SK-N-SH (cell line): Measurements from ENCODE around the gene BRI3BP. TPM values are rescaled to one million over a fixed set of nuclear protein-coding genes. Genes with fewer than 3 reads are reported as not detected.

ENCODE experiments used
- CTCF ChIA-PET: fragments of 300-600, 350-600 bp; formaldehyde crosslinking; extraction: SDS; loops from one replicate; lab custom pipeline; 2021; lab: Yijun Ruan, JAX
- POLR2A ChIA-PET: fragments of 350-600 bp; sonication (Branson Sonifier 250); formaldehyde crosslinking; extraction: SDS; loops from one replicate; lab custom pipeline; 2020; ENCODE audit warnings: antibody characterized with exemption, inconsistent platforms; lab: Yijun Ruan, JAX
- DNase-seq: peaks from one replicate; pipeline ENCODE4 v3.0.0; 2012
- H2AFZ ChIP-seq: fragments of 200-600 bp; sonication (generic); 2 replicates; pipeline ENCODE4 v1.8.1; 2016; ENCODE audit warnings: antibody characterized with exemption, mild to moderate bottlenecking, low read depth
- H3F3A ChIP-seq: fragments of 200-600 bp; sonication (generic); replicated peaks from 2 replicates; pipeline ENCODE3; 2016; ENCODE audit warnings: antibody characterized with exemption, mild to moderate bottlenecking; ENCODE audit not compliant: insufficient read depth
- H3K27ac ChIP-seq, 2 experiments: fragments of 200-500 bp in 1 of 2; fragments of 200-600 bp in 1 of 2; sonication (Bioruptor generic) in 1 of 2; sonication (generic), shearing (Covaris generic) in 1 of 2; 2 replicates each; pipeline versions ENCODE4 v1.5.1 to v1.6.1; 2014 to 2016; ENCODE audit warnings: low read depth in 2 of 2, inconsistent platforms in 1 of 2, low read length in 1 of 2, mild to moderate bottlenecking in 1 of 2, mixed read lengths in 1 of 2
- H3K27me3 ChIP-seq: fragments of 200-600 bp; sonication (generic), shearing (Covaris generic); 2 replicates; pipeline ENCODE4 v1.6.1; 2016; ENCODE audit warnings: mixed run types; ENCODE audit not compliant: insufficient read depth
- H3K36me3 ChIP-seq, 2 experiments: fragments of 200-500 bp in 1 of 2; fragments of 200-600 bp in 1 of 2; sonication (Bioruptor generic) in 1 of 2; sonication (generic) in 1 of 2; replicated peaks in 1 of 2; 2 replicates each; pipeline versions ENCODE3 to v1.5.1; 2014 to 2016; ENCODE audit warnings: low read length in 1 of 2, mild to moderate bottlenecking in 1 of 2; ENCODE audit not compliant: insufficient read depth in 2 of 2, control insufficient read depth in 1 of 2
- H3K4me1 ChIP-seq, 2 experiments: fragments of 200-500 bp in 1 of 2; fragments of 200-600 bp in 1 of 2; sonication (Bioruptor generic) in 1 of 2; sonication (generic), shearing (Covaris generic) in 1 of 2; 2 replicates each; pipeline versions ENCODE4 v1.5.1 to v1.6.1; 2014 to 2016; ENCODE audit warnings: low read depth in 1 of 2, low read length in 1 of 2, mixed run types in 1 of 2; ENCODE audit not compliant: insufficient read depth in 2 of 2, control insufficient read depth in 1 of 2
- H3K4me2 ChIP-seq: fragments of 200-600 bp; sonication (generic), shearing (Covaris generic); 2 replicates; pipeline ENCODE4 v1.6.1; 2017; ENCODE audit warnings: mixed run types
- H3K4me3 ChIP-seq, 2 experiments: fragments of 200-500 bp in 1 of 2; fragments of 200-600 bp in 1 of 2; sonication (Bioruptor generic) in 1 of 2; sonication (generic), shearing (Covaris generic) in 1 of 2; 2 replicates each; pipeline versions ENCODE4 v1.5.1 to v1.8.1; 2014 to 2016; ENCODE audit warnings: low read depth in 2 of 2, inconsistent platforms in 1 of 2, low read length in 1 of 2, mild to moderate bottlenecking in 1 of 2, mixed read lengths in 1 of 2, moderate library complexity in 1 of 2
- H3K79me2 ChIP-seq: fragments of 200-600 bp; sonication (generic); 2 replicates; pipeline ENCODE4 v1.8.1; 2017; ENCODE audit warnings: mild to moderate bottlenecking; ENCODE audit not compliant: insufficient read depth
- H3K9ac ChIP-seq: fragments of 200-600 bp; sonication (generic); 2 replicates; pipeline ENCODE4 v1.6.1; 2017; ENCODE audit warnings: mixed run types
- H3K9me2 ChIP-seq: fragments of 200-600 bp; sonication (generic); 2 replicates; pipeline ENCODE4 v1.6.1; 2017; ENCODE audit warnings: mixed run types
- H3K9me3 ChIP-seq: fragments of 200-600 bp; sonication (generic); 2 replicates; pipeline ENCODE4 v1.6.1; 2017; ENCODE audit warnings: mixed run types, mild to moderate bottlenecking, moderate library complexity
- H4K20me1 ChIP-seq: fragments of 200-600 bp; sonication (generic); 2 replicates; pipeline ENCODE4 v1.6.1; 2017; ENCODE audit warnings: mild to moderate bottlenecking, mixed run types; ENCODE audit not compliant: insufficient read depth
- CHD2 ChIP-seq: fragments of 150-350 bp; IDR thresholded peaks from 2 replicates; pipeline ENCODE4 v1.6.1; 2018; ENCODE audit warnings: low read length; ENCODE audit not compliant: partially characterized antibody
- RFX5 ChIP-seq: IDR thresholded peaks from 2 replicates; pipeline ENCODE4 v1.6.1; 2012; ENCODE audit warnings: mild to moderate bottlenecking, improper control_type of control experiment, low read length
- TEAD4 ChIP-seq: IDR thresholded peaks from 2 replicates; pipeline ENCODE4 v1.4.0; 2012; ENCODE audit warnings: mild to moderate bottlenecking, borderline replicate concordance; ENCODE audit not compliant: insufficient read depth
- WGBS: methylation state at CpG from one replicate; pipeline ENCODE4 v1.1.6; 2017; ENCODE audit warnings: low lambda C conversion rate; 5-methylcytosine and 5-hydroxymethylcytosine counted together
- polyA plus RNA-seq, 3 experiments: library from polyadenylated mRNA; depleted of rRNA; stranded (reverse); fragments of >200 nt; gene quantifications; 2 replicates each; pipeline ENCODE4 v1.2.3, GENCODE V29; 2012
- TF ChIP-seq, protein P1 (sequence below): fragments of 150-350 bp; IDR thresholded peaks from 2 replicates; pipeline ENCODE4 v1.6.1; 2017; ENCODE audit warnings: antibody characterized with exemption, low read length, low read depth, borderline replicate concordance
- TF ChIP-seq, protein P2 (sequence below): IDR thresholded peaks from 2 replicates; pipeline ENCODE4 v1.6.1; 2012; ENCODE audit warnings: mild to moderate bottlenecking, low read depth, low read length, moderate library complexity
- TF ChIP-seq, protein P3 (sequence below): fragments of 150-350 bp; IDR thresholded peaks from 2 replicates; pipeline ENCODE4 v1.6.1; 2016; ENCODE audit warnings: mild to moderate bottlenecking, low read depth, low read length

Gene BRI3BP
- polyA plus RNA-seq, 1 of the 3 experiments (the other 2 are of a cell fraction), result 3.8 TPM

DNA sequence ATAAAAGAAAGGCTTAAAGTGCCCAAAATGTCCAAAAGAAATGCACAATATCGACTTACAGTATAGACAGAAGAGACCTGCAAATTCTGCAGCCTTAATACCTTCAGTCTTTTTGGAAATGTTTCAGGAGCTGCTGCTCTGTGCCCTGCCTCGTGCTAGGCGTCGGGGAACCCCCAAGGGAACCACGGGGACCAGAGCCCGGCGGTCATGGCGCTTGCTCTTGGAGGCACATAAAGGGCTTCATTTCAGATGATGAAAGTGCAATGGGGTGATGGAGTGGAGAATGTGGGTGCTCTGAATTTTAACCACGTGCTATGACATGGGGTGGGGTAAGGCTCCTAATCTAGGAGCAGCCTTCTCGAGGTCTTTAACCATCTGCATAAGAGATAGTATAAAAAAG, 57.0 kb downstream of the BRI3BP start:
- DNase-seq, result no peak
- no peaks in the 10 kb centered on the region for H4K20me1 ChIP-seq
- peak overlapping the region; percentile 96; the same call in 1 of the 2 replicates for H2AFZ ChIP-seq
- no peaks in the 10 kb centered on the region for H3F3A ChIP-seq
- no peak overlapping the region for H3K9ac ChIP-seq
- ChIA-PET POLR2A (interaction anchor here (0.9 to 1.9 kb wide), 4 partner anchors 14 to 113 kb away, joined by 3 to 11 read pairs (median 4); no protein-coding TSS in a partner anchor), CTCF (interaction anchor here (1.2 to 2.1 kb wide), 3 partner anchors 15 to 143 kb away, joined by 3 to 8 read pairs (median 4); partner anchors contain the start of gene AACS)
- no peaks in the 10 kb centered on the region for H3K79me2 ChIP-seq
- no peaks in the 10 kb centered on the region for H3K9me3 ChIP-seq
- TF ChIP-seq, protein P1, sequence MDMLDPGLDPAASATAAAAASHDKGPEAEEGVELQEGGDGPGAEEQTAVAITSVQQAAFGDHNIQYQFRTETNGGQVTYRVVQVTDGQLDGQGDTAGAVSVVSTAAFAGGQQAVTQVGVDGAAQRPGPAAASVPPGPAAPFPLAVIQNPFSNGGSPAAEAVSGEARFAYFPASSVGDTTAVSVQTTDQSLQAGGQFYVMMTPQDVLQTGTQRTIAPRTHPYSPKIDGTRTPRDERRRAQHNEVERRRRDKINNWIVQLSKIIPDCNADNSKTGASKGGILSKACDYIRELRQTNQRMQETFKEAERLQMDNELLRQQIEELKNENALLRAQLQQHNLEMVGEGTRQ, result no peak
- no peak for TF ChIP-seq TEAD4
- no peak for TF ChIP-seq RFX5
- TF ChIP-seq, protein P2, sequence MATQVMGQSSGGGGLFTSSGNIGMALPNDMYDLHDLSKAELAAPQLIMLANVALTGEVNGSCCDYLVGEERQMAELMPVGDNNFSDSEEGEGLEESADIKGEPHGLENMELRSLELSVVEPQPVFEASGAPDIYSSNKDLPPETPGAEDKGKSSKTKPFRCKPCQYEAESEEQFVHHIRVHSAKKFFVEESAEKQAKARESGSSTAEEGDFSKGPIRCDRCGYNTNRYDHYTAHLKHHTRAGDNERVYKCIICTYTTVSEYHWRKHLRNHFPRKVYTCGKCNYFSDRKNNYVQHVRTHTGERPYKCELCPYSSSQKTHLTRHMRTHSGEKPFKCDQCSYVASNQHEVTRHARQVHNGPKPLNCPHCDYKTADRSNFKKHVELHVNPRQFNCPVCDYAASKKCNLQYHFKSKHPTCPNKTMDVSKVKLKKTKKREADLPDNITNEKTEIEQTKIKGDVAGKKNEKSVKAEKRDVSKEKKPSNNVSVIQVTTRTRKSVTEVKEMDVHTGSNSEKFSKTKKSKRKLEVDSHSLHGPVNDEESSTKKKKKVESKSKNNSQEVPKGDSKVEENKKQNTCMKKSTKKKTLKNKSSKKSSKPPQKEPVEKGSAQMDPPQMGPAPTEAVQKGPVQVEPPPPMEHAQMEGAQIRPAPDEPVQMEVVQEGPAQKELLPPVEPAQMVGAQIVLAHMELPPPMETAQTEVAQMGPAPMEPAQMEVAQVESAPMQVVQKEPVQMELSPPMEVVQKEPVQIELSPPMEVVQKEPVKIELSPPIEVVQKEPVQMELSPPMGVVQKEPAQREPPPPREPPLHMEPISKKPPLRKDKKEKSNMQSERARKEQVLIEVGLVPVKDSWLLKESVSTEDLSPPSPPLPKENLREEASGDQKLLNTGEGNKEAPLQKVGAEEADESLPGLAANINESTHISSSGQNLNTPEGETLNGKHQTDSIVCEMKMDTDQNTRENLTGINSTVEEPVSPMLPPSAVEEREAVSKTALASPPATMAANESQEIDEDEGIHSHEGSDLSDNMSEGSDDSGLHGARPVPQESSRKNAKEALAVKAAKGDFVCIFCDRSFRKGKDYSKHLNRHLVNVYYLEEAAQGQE, result no peak
- no peaks in the 10 kb centered on the region for H3K27me3 ChIP-seq
- no peak overlapping the region for H3K27ac ChIP-seq
- H3K36me3 ChIP-seq, result no peaks in the 10 kb centered on the region
- H3K4me3 ChIP-seq, result no peak overlapping the region
- H3K4me1 ChIP-seq, result no peaks in the 10 kb centered on the region; a peak in 1 of 4 replicates
- 95% methylated on average over 10 of the region's 10 CpGs for WGBS
- H3K4me2 ChIP-seq, result no peak overlapping the region
- no peaks in the 10 kb centered on the region for H3K9me2 ChIP-seq

DNA sequence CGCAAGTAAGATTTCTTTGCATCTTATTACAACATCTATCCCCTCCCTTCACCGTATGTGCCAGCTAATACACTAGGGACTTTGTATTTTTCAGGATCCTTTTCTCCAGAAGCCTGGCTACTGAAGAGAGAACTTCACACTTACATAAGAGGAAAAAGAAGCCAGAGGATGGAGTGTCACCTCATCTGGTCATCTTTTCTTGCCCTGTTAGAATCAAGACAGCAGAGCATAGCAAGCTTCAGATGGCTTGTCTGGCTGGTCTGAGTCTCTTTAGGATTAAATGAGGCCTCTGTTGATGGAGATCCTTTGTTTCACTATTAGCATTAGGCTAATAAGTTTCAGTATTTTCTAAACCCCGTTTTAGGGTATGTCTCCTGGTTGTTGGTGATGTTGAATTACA, 57.4 kb downstream of the BRI3BP start:
- Histone ChIP-seq H3F3A (no peaks in the 10 kb centered on the region), H3K27ac (no peak overlapping the region), H3K36me3 (no peaks in the 10 kb centered on the region), H3K9ac (no peak overlapping the region), H3K27me3 (no peaks in the 10 kb centered on the region), H2AFZ (no peak overlapping the region), H3K79me2 (no peaks in the 10 kb centered on the region), H4K20me1 (no peaks in the 10 kb centered on the region), H3K9me3 (no peaks in the 10 kb centered on the region), H3K4me2 (no peak overlapping the region), H3K4me3 (no peak overlapping the region), H3K4me1 (no peaks in the 10 kb centered on the region; a peak in 1 of 4 replicates), H3K9me2 (no peaks in the 10 kb centered on the region)
- ChIA-PET CTCF (interaction anchor here (1.2 to 2.1 kb wide), 3 partner anchors 14 to 144 kb away, joined by 3 to 8 read pairs (median 4); partner anchors contain the start of gene AACS), POLR2A (interaction anchor here (1.8 kb wide), 1 partner anchor 13 kb away, joined by 11 read pairs; no protein-coding TSS in a partner anchor)
- TF ChIP-seq, protein P3, sequence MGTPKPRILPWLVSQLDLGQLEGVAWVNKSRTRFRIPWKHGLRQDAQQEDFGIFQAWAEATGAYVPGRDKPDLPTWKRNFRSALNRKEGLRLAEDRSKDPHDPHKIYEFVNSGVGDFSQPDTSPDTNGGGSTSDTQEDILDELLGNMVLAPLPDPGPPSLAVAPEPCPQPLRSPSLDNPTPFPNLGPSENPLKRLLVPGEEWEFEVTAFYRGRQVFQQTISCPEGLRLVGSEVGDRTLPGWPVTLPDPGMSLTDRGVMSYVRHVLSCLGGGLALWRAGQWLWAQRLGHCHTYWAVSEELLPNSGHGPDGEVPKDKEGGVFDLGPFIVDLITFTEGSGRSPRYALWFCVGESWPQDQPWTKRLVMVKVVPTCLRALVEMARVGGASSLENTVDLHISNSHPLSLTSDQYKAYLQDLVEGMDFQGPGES, result no peak
- no peak for TF ChIP-seq RFX5
- no peak for TF ChIP-seq CHD2
- WGBS, result 70% methylated on average over 3 of the region's 3 CpGs
- DNase-seq, result no peak
